ENCODE measurements around the gene PRKAA1.
"Not testable (repeated sequence)": the region's sequence is repeated elsewhere in the genome, so short reads cannot be mapped to it uniquely, and the experiment has no call there.

The PRKAA1 gene

DNA sequence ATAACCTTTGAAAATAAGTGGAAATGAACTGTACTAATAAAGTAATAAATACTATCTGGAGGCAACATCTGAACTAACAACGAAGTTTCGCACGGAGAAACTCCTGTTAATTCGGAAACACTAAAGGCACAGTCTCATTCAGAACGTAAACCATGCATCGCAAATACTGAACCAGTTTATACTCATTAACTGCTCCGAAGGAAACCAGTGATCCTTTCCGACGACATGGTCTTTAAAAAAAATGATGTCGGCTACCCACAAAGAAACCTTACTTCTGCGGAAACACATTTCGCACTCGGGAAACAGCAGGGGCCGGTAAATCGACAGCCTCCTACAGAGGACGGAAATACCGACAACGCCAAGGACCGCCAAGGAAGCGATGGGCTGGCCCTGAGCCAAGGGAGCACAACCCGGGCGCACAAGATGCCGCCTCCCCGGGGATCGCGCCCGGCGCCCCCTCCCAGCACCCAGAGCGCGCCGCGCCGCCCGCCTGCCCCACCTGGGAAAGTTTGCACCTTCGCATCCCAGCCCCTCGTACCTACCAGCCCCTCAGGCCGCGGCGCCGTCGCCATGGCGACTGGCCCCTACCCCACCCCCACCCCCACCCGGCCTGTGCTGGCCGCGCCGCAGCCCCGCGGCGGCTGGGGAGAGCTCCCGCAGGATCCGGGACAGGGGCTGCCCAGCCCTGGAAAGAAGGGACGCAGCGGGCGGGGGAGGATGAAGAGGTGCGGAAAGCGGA is 732 bp downstream of the PRKAA1 start:
- TF ChIP-seq, protein P1, sequence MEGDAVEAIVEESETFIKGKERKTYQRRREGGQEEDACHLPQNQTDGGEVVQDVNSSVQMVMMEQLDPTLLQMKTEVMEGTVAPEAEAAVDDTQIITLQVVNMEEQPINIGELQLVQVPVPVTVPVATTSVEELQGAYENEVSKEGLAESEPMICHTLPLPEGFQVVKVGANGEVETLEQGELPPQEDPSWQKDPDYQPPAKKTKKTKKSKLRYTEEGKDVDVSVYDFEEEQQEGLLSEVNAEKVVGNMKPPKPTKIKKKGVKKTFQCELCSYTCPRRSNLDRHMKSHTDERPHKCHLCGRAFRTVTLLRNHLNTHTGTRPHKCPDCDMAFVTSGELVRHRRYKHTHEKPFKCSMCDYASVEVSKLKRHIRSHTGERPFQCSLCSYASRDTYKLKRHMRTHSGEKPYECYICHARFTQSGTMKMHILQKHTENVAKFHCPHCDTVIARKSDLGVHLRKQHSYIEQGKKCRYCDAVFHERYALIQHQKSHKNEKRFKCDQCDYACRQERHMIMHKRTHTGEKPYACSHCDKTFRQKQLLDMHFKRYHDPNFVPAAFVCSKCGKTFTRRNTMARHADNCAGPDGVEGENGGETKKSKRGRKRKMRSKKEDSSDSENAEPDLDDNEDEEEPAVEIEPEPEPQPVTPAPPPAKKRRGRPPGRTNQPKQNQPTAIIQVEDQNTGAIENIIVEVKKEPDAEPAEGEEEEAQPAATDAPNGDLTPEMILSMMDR (IDR thresholded peaks at IDR 0.05; ENCODE audit: borderline replicate concordance, insufficient read depth, low read depth, low read length) = no peak
- peak overlapping the region; percentile 72 for H3K4me3 ChIP-seq (ENCODE audit: low read depth, low read length)

DNA sequence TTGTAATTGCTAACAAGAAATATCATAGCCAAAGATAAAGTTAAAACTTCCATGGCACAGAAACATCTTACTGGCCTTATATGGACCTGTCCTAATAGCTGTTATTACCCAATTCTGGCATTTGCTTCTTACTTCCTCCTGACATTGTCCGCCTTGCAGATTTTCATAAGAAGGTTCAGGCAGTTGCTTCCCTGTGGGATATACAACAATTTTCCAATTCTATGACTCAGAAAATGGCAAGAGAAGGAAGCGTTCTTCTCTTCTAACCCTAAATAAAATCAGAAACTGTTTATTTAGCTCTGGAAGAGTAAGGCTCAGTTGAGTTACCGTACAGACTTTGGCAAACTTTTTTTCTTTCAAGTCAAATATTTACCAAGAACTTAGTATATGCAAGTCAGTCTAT is 1.7 kb downstream of the PRKAA1 start:
- TF ChIP-seq, protein P1 (IDR thresholded peaks at IDR 0.05; ENCODE audit: borderline replicate concordance, insufficient read depth, low read depth, low read length) = no peak
- no peak overlapping the region for H3K4me3 ChIP-seq (ENCODE audit: low read depth, low read length)

DNA sequence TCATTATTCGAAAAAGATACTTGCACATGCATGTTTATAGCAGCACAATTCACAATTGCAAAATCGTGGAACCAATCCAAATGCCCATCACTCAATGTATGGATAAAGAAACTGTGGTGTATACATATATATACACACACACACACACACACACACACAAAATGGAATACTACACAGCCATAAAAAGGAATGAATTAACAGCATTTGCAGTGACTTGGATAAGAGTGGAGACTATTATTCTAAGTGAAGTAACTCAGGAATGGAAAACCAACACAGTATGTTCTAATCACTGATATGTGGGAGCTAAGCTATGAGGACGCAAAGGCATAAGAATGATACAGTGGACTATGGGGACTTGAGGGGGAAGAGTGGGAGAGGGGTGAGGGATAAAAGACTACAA is 3.3 kb downstream of the PRKAA1 start:
- H3K4me3 ChIP-seq (ENCODE audit: low read depth, low read length) = not testable (repeated sequence)

DNA sequence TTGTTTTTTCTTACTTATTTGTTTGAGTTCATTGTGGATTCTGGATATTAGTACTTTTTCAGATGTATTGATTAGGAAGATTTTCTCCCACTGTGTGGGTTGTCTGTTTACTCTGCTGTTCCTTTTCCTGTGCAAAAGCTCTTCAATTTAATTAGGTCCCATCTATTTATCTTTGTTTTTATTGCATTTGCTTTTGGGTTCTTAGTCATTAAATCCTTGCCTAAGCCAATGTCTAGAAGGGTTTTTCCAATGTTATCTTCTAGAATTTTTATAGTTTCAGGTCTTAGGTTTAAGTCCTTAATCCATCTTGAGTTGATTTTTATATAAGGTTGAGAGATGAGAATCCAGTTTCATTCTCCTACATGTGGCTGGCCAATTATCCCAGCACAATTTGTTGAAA is 3.8 kb downstream of the PRKAA1 start:
- not testable (repeated sequence) for H3K4me3 ChIP-seq (ENCODE audit: low read depth, low read length)

DNA sequence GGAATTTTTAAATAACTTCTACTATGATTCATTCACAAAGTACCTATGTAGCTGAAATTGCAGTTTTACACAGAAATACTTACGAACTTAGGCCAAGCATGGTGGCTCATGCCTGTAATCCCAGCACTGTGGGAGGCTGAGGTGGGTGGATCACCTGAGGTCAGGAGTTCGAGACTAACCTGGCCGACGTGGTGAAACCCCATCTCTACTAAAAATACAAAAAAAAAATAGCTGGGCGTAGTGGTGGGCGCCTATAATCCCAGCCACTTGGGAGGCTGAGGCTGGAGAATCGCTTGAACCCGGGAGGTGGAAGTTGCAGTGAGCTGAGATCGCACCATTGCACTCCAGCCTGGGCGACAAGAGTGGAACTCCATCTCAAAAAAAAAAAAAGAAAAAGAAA is 5.5 kb downstream of the PRKAA1 start:
- not testable (repeated sequence) for H3K4me3 ChIP-seq (ENCODE audit: low read depth, low read length)

DNA sequence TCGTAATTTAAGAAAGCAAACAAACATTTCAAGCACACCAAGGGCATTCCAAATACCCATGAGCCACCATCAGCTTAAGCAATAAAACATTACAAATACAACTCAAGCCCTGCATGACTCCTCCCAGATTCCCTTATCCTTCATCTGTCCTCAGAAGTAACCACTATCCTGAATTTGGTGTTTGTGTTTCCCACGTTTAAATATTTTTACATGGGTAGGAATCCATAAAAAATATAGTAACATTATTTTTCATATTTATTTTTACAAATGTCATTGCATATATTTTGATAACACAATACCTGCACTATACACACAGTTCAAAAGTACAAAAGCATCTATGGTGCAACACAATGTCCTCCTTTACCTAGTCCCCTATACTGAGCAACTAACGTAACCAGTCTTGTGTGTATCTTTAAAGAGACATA is 6.4 kb downstream of the PRKAA1 start:
- no peak overlapping the region for H3K4me3 ChIP-seq (ENCODE audit: low read depth, low read length)
- TF ChIP-seq, protein P1 (IDR thresholded peaks at IDR 0.05; ENCODE audit: borderline replicate concordance, insufficient read depth, low read depth, low read length) = no peak

DNA sequence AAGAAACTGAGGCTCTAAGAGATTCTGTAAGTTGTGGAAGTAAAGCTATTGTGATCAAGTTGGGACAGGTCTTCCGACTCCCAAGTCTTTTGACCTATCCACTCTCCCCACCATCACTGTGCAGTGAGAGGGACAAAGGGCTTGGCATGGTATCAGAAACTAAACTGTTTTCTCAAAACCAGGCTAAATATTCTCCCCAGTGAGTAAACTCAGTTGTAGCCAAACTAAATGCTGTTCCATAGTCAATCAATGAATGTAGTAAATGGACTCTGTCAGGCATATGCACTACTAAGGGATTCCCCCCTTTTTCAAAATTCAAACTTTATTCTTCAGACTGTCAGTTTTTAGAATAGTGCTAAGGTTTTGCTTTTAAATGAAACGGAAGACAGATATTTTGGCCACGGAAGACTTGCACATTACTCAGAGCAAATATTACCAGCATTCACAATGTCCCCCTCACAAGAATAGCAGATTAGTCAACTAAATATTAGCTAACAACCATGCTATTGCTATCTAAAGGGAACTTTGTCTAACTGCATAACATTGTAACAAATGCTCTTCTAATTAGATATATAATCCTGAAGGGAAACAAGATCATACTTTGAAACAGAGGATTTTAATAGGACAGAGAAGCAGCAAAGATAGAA is 7.1 kb downstream of the PRKAA1 start:
- H3K4me3 ChIP-seq (ENCODE audit: low read depth, low read length) = no peak overlapping the region
- TF ChIP-seq, protein P1 (IDR thresholded peaks at IDR 0.05; ENCODE audit: borderline replicate concordance, insufficient read depth, low read depth, low read length) = no peak

DNA sequence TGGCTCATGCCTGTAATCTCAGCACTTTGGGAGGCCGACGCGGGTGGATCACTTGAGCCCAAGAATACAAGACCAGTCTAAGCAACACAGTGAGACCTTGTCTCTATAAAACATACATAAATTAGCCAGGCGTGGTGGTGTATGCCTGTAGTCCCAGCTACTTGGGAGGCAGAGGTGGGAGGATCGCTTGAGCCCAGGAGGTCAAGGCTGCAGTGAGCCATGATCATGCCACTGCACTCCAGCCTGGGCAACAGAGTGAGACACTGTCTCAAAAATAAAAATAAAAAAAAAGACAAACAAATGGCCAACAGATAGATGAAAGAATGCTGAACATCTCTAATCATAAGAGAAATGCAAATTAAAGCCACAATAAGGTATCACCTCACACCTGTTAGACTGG is 9.2 kb downstream of the PRKAA1 start:
- not testable (repeated sequence) for H3K4me3 ChIP-seq (ENCODE audit: low read depth, low read length)

DNA sequence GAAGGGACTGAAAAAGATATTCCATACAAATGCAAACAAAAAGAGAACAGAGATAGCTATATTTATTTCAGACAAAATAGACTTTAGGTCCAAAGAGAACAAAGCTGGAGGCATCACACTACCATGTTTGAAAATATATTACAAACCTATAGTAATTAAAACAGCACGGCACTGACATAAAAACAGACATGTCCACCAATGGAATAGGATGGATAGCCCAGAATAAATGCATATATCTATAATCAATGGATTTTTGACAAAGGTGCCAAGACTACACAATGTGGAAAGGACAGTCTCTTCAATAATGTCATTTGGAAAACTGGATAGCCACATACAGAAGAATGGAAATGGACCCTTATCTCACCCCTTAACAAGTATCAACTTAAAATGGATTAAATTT is 10.2 kb downstream of the PRKAA1 start:
- H3K4me3 ChIP-seq (ENCODE audit: low read depth, low read length) = no peak overlapping the region
- TF ChIP-seq, protein P1 (IDR thresholded peaks at IDR 0.05; ENCODE audit: borderline replicate concordance, insufficient read depth, low read depth, low read length) = no peak

DNA sequence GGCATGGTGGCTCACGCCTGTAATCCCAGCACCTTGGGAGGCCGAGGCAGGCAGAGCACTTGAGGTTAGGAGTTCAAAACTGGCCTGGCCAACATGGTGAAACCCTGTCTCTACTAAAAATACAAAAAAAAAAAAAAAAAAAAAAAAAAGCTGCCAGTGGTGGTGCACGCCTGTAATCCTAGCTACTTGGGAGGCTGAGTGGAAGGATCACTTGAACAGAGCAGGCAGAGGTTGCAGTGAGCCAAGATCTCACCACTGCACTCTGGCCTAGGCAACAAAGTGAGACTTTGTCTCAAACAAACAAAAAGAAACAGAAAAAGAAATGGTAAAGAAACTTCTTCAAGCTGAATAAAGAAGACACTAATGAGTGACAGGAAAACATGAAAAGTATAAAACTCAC is 11.5 kb downstream of the PRKAA1 start:
- not testable (repeated sequence) for H3K4me3 ChIP-seq (ENCODE audit: low read depth, low read length)
